ENCODE data around the gene ZNF787.

The ZNF787 gene

DNA sequence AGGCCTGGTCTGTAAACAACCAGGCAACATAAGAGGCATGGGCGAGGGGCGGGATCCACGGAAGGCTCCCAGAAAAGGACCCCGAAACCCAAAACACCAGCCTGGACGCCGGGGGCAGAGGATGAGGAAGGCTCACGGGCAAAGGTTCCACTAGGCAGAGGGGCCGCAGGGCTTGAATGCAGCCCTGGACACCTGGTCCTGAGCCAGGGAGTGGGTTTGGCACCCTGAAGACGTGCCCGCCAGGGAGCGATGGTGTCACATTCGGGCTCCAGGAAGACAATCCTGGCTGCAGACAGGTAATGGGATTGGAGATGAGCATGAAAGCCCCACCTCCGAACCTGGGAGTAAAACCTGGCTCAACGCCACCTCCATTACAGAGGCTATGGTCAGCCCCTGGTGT lies 31.8 kb downstream of the ZNF787 start:
- DNase-seq (ENCODE audit: extremely low read depth in 1 of 2, low read depth in 1 of 2): no peak

- DNase-seq (ENCODE audit: extremely low read depth in 1 of 2, low read depth in 1 of 2): no peak
Observed at GRCh38 chr19:56088497-56089215, 32.4 kb downstream of the ZNF787 start.

DNA sequence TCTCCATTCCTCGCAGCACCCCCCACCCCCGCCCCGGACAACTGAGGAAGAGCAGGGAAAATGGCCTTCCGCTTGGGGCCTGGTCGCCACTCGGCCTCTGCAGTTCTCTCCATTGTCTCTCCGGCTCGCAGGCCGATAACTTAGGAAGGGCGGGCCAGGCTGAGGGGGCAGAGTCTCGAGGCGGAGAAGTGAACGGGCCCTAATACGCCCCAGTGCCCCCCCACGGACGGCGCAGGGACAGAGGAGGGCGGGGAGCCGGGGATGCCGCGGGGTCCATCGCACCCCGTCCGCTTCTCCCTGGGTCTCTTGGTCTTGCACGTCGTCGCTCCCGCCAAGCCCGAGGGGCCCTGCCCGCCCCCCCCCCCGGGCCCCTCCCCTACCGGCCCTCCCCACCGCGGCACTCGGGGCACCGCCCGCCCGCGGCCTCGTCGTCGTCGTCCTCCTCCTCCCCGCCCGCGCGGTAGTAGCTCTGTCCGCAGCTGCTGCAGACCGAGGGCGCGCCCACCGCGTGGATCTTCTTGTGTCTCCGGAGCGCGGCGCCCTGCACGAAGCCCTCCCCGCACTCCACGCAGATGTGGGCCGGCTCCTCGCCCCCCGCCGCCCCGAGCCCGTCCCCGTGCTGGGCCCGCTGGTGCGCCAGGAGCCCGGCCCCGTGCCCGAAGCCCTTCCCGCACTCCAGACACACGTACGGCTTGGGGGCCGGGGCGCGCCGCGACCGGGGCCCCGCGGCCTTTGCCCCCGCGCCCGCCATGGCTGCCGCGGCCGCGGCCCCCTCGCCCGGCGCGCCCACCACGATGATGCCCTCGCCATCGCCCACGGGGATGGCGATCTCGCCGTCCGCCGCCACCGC lies 33.2 kb downstream of the ZNF787 start:
- no peak for DNase-seq (ENCODE audit: extremely low read depth in 1 of 2, low read depth in 1 of 2)

- no peak for DNase-seq (ENCODE audit: extremely low read depth in 1 of 2, low read depth in 1 of 2)
Observed at GRCh38 chr19:56086671-56087430, 34.2 kb downstream of the ZNF787 start.

DNA sequence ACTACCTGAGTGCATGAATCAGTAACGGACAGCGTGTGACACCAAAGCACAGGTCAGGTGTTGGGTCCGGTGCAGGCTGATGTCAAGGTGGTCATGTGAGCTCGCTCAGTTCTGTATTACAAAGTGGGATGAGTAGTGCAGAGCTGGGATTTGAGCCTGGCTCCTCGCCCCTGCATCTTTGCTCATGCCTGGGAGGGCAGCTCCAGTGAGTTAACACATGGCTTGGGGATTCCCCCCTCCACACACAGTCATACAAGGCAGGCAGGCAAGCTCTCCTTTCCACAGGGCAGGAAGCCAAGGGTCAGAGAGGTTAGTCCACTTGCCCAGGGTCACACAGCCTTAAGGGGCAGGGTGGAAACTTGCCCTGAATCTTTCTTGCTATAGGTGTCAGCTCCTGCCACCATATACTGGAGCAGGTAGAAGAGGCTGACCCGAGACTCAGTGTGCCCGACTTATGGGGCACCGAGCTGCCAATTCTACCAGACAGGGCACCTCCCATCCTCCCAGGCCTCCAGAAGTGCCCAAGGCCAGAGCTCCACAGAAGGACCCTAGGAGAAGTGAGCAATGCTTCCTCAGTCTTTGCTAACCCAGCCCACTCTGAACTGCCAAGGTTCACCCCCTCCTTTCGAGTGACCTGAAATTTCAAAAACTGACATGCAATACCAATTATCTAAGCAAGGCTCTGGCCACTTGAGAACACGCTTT lies 35.4 kb downstream of the ZNF787 start:
- no peak for DNase-seq (ENCODE audit: extremely low read depth in 1 of 2, low read depth in 1 of 2)

DNA sequence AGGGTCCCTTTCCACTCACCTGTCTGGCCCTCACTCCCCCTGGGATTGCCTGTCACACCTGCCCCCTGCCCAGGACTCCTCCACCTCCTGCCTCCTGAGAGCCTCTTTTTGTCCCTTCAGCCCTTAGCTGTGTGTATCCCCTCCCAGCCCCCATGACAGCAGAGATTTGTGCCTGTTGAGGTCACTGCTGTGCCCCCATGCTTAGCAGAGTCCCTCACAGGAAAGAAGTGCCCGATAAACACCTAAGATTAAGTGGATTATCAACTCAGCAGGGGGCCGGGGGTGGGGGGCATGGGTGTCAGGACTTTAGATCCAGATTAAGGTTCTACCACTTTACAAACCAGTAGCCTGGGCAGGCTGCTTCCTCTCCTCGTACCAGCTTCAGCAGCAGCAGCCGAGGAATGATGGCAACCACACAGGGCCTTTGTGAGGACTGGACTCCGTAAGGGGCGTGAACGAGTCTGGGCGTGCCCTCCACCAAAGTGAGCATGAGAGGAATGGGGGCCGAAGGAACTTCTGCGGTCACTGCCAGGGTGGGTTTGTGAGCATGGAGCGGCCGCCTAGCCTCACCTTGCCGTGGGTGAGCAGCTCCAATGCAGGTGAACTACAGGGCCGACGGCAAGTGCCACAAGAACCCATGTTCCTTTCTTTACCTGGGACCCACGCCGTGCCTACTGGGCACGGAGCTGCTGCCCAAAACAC lies 36.1 kb downstream of the ZNF787 start:
- no peak for DNase-seq (ENCODE audit: extremely low read depth in 1 of 2, low read depth in 1 of 2)

GRCh38 chr19:56083668-56084067 lies 37.4 kb downstream of the ZNF787 start:
- DNase-seq (ENCODE audit: extremely low read depth in 1 of 2, low read depth in 1 of 2): no peak

DNA sequence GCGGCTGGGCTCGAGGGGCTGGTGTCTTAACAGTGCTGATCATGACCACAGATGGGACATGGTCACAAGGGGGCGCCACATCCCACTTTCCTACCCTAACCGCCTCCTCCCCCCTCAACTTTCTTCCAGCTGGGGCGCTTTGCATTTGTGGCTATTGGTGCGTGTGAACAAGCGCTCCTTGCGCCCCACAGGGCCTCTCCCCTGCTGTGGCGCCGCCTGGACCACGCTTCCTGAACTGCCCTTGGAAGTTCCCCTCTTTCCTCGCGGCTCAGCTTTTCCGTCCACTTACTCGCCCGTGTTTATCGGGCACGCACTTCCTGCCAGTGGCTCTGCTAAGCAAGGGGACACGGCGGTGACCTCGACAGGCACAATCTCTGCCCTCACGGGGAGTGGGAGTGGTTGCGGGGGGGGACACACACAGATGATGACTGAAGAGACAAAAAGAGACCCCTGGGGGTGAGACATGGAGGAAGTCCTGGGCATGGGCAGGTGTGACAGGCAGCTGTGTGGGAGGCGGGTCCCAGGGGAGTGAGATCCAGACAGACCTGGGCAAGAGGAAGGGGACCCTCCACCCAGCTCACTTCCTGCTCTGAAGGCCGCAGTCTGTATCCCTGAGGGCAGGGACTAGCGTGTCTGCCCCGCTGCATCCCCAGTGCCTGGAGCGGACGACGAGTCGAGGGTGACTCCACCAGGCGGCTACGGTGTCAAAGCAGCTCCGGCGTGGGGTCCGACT lies 40.3 kb downstream of the ZNF787 start:
- DNase-seq (ENCODE audit: extremely low read depth in 1 of 2, low read depth in 1 of 2): peak; percentile 35 to 62

DNA sequence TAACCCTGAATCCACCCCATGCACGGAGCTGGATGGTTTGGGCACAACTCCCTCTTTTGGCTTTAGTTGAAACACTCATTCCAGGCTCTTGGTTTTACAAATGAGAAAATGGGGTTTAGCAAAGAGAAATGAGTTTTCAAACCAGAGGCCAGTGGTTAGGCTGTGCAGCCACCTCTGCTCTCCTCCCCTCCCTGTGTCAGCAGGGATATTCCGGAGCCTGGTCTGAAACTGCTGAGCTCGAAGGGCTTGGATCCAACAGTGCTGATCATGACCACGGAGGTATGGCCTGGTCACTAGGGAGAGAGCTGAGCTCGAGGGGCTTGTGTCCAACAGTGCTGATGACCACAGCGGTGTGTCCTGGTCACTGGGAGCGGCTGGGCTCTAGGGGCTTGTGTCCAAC lies 41.5 kb downstream of the ZNF787 start:
- DNase-seq (ENCODE audit: extremely low read depth in 1 of 2, low read depth in 1 of 2): no peak

DNA sequence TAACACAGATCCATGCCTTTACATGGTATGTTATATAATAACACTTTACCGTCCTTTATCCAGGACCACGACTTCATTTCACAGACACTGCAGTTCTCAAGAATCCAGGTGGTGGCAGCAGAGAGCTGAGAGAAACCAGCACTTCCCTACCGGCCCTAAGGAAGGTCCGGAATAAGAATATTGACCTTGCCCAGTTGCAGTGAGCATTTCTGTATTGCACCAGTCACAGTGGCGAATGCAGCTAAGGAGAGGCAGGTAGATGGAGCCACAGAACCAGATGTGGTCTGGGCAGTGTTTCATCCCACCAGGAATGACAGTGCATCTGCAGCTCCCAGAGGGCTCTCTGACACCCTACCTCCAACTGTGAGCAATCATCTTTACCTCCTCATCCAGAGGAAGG lies 44.6 kb downstream of the ZNF787 start:
- DNase-seq (ENCODE audit: extremely low read depth in 1 of 2, low read depth in 1 of 2): no peak

DNA sequence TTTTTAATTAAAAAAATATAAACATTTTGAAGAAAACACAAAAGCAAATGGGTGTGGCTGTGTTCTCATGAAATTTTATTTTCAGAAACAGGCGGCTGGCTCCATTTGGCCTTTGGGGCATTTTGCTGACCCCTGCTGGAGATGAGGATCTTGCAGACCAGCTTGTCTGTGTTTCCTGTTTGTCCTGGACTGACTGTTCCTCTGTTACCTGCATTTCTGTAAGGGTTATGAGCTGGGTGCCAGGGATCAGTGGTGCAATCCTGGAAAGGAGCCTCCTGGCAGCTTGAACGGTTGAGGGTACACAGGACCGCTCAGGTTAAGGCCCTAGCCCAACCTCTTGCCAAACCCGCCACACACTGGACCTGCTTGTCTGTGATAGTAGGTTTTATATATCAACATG lies 49.9 kb downstream of the ZNF787 start:
- no peak for DNase-seq (ENCODE audit: extremely low read depth in 1 of 2, low read depth in 1 of 2)

DNA sequence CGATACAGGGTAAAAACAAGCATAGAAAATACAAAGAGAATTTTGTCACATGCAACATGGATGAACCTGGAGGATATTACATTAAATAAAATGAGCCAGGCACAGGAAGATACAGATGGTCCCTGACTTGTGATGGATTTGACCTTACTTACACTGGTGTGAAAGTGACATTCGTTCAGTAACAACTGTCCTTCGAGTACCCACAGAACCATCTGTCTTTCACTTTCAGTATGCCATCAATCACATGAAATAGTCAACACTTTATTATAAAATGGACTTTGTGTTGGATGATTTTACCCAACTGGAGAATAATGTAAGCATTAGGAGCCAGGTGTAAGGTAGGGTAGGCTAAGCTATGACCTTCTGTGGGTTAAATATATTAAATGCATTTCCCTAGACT lies 51.5 kb downstream of the ZNF787 start:
- no peak for DNase-seq (ENCODE audit: extremely low read depth in 1 of 2, low read depth in 1 of 2)

- DNase-seq (ENCODE audit: extremely low read depth in 1 of 2, low read depth in 1 of 2): peak; percentile 20 to 30
Observed at GRCh38 chr19:56066152-56067023, 54.7 kb downstream of the ZNF787 start.

GRCh38 chr19:56053596-56053995 lies 67.5 kb downstream of the ZNF787 start:
- DNase-seq (ENCODE audit: extremely low read depth in 1 of 2, low read depth in 1 of 2): no peak
